HG02763 (cell line): ENCODE results near the gene EIPR1.
"Not testable (repeated sequence)": the region's sequence is repeated elsewhere in the genome, so short reads cannot be mapped to it uniquely, and the experiment has no call there.

Source experiments
- ATAC-seq: cut with Tn5 transposase; IDR thresholded peaks from one replicate; pipeline ENCODE4 v1.9.1; 2021; ENCODE audit warnings: mild to moderate bottlenecking, moderate library complexity; ENCODE audit not compliant: unreplicated experiment

The EIPR1 gene

GRCh38 chr2:3361518-3362389 is 15.9 kb downstream of the EIPR1 start:
- ATAC-seq, result no peak

GRCh38 chr2:3357926-3358325 is 19.7 kb downstream of the EIPR1 start:
- ATAC-seq, result no peak

GRCh38 chr2:3357446-3357845 is 20.2 kb downstream of the EIPR1 start:
- ATAC-seq, result not testable (repeated sequence)

- ATAC-seq, result no peak
Observed at GRCh38 chr2:3356799-3357198, 20.8 kb downstream of the EIPR1 start.

- no peak for ATAC-seq
Observed at GRCh38 chr2:3355951-3356569, 21.6 kb downstream of the EIPR1 start.

DNA sequence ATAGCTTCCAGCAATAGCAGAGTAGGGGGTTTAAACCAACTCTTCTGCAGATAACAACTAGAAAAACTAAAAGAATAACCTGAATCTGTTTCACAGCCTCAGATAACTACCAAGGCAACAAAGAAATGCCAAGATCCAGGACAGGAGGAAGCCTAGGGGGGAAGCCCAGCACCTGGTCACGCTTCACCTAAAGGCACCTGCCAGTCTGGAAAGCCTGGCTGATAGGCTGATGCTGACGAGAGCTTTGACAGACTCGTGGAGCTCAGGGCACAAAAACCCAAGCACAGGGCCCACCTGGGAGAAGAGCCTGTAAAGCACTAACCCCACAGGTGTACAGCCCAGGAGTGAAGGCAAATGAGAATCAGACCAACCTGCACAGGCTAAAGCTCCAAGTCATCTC is 22.6 kb downstream of the EIPR1 start:
- no peak for ATAC-seq

DNA sequence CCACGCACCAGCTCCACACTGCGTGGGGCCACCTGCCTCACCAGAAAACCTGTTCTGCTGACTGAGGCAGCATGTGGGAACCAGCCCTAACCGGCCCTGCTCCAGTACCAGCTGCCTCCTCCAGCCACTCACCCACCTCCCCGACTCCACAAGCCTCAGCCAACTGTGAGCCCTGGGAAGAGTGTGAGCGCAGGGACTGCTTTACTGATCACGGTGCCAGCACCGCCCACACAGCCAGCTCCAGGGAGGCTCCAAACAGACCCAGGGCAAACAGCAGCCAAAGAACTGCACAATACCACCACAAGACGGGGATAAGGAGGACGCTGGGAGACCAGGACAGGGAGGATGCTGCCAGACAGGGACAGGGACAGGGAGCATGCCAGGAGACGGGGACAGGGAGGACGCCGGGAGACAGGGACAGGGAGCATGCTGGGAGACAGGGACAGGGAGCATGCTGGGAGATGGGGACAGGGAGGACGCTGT is 28.4 kb downstream of the EIPR1 start:
- ATAC-seq, result no peak

DNA sequence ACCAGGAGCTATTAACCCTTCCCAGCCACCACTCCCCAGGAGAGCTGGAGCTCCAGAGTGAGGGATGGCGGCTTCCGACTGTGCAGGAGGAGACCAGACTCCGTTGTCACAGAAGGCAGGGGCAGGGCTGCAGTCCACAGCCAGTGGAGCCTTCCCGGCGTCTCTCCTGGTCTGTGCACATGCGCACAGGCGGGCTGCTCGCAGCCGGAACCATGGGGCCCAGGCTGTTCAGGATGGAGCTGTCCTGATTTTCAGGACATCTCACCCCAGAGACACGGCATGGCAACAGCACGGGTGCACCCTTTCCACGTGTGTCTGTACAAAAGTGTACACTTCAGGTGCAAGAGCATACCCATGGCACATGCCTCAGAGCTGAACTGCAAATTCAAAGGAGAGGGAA is 28.9 kb downstream of the EIPR1 start:
- ATAC-seq, result no peak

- ATAC-seq, result no peak
Observed at GRCh38 chr2:3345621-3346020, 32.0 kb downstream of the EIPR1 start.

DNA sequence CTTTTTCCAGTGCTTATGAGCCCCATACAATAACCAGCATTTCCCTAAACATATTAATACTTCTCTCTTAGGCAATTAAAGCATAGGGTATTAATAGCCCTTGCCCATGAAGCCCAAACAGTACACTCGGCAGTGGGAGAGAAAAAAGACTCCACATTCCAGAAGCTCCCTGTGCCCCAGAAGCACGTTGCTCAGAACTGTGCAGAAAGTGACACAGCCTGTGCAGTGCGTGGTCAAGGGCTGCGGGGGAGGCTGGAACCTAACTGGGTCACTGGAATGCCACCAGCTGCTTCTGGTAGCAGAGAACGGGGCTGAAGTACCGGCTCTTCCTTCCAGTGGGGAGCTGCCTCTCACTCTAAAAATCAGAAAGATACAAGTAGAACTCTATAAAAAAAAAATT is 32.7 kb downstream of the EIPR1 start:
- no peak for ATAC-seq

GRCh38 chr2:3343012-3343411 is 34.6 kb downstream of the EIPR1 start:
- no peak for ATAC-seq

DNA sequence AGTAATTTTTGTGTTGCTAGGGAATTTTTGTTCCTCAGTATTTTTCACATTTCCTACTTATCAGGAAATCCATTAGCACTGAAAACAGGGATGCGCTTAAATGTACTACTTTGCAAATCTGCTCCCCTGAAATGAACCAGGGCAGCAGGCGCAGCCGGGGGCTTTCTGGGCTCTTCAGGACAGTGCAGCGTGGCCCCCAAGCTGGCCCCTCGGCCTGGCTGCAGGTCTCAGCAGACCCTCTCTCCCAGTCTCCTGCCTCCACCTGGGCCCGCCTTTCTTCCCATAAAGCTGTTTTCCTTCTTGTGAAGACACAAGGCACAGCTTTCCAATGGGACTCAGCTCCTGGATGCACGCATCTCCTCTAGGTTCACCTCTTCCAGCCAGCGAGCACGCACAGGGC is 35.3 kb downstream of the EIPR1 start:
- no peak for ATAC-seq

GRCh38 chr2:3341336-3341735 is 36.3 kb downstream of the EIPR1 start:
- no peak for ATAC-seq

GRCh38 chr2:3340144-3340543 is 37.5 kb downstream of the EIPR1 start:
- ATAC-seq, result no peak

DNA sequence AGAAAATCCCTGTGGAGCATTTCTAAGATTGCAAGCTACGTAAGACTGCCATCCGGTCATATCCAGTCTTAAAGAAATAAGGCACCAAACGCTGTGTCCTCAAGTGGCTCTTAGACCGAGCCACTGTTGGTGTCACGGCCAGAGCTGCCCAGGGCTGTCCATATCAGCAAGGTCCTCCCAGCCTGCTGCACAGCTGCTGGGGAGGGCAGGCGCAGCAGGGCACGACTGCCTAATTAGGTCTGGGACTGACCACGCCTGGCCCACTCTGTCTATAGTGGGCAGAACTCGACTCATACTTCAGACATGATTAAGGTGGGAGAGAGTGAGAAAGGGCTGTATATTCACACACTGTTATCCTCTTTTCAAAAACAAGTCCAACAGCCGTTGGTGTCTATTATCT is 39.3 kb downstream of the EIPR1 start:
- no peak for ATAC-seq

DNA sequence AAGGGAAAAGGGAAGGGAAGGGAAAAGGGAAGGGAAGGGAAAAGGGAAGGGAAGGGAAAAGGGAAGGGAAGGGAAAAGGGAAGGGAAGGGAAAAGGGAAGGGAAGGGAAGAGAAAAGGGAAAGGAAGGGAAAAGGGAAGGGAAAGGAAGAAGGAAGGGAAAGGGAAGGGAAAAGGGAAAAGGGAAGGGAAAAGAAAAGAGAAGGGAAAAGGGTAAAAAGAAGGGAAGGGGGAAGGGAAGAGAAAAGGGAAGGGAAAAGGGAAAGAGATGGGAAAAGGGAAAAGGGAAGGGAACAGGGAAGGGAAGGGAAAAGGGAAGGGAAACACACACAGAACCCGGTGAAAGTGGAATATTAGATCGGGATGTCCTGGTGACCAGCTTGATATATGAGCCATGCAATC is 40.8 kb downstream of the EIPR1 start:
- no peak for ATAC-seq

GRCh38 chr2:3334392-3335345 is 42.9 kb downstream of the EIPR1 start:
- no peak for ATAC-seq

DNA sequence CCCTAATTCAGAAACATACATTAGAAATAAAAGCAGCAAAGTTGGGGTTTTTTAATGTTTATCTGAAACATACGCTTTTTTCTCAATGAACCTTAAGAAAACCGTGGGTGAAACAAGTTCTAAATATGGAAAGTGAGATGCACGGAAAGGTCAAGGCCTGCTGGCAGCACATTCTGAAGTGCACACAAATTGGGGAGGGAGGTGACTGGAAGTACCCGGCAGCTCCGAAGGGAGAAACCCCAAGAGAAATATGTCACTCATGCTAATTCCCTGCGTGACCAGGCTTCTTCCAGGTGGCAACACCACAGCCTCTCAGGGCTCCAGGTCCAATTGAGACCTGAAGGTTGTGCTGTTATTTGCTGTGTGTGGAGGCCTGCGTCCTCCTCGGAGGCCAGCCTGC is 45.5 kb downstream of the EIPR1 start:
- ATAC-seq, result no peak

DNA sequence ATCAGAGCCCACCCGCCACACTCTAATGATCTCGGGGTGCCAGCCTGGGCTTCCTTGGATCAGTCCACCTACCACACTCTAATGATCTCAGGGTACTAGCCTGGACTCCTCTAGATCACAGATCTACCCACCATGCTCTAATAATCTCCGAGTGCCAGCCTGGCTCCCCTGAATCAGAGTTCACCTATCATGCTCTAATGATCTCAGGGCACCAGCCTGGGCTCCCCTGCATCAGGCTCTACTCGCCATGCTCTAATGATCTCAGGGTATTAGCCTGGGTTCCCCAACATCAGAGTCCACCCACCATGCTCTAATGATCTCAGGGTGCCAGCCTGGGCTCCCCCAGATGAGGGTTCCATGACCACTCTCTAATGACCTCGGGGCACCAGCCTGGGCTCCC is 48.1 kb downstream of the EIPR1 start:
- no peak for ATAC-seq

DNA sequence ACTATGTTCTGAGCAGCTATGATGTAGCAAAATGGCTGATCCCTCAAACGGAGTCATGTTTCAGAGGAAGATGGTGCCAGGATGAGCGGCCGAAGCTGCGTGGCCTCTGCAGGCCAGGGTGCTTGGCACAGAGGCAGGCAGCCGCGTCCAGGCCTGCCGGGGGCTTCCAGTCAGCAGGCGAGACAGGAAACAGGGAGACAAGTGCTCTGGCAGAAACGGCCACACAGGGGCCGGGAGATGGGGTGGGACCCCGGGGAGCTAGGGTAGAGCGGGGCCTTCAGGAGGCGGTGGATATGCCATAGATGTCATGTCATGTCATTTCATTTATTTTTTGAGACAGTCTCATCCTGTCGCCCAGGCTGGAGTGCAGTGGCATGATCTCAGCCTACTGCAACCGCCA is 50.7 kb downstream of the EIPR1 start:
- no peak for ATAC-seq

GRCh38 chr2:3326182-3326537 is 51.5 kb downstream of the EIPR1 start:
- no peak for ATAC-seq
